Putamen (tissue), 1 donor: Measurements from ENCODE around the gene IFT80.

ENCODE experiments used
- DNase-seq: peaks from one replicate; pipeline ENCODE4 v3.0.0-alpha.2; 2016; ENCODE audit warnings: low spot score

The IFT80 gene

GRCh38 chr3:160399125-160400029, at the start of gene IFT80, which contains the start of gene SMC4:
TSS of gene IFT80 (minus strand) at chr3:160399225. CDS start at chr3:160384600, 14,625 bp downstream.
TSS of gene SMC4 (plus strand) at chr3:160399650. CDS start at chr3:160400827, 1,177 bp downstream.
- peak; percentile 93 for DNase-seq

GRCh38 chr3:160447544-160447943, 48.5 kb upstream of the IFT80 start:
- no peak for DNase-seq

GRCh38 chr3:160446522-160447056, 47.6 kb upstream of the IFT80 start:
- DNase-seq, result no peak

GRCh38 chr3:160445854-160446253, 46.8 kb upstream of the IFT80 start:
- no peak for DNase-seq

GRCh38 chr3:160444411-160444810, 45.4 kb upstream of the IFT80 start:
- DNase-seq, result no peak

- no peak for DNase-seq
Observed at GRCh38 chr3:160440687-160441086, 41.7 kb upstream of the IFT80 start.

- no peak for DNase-seq
Observed at GRCh38 chr3:160437083-160437455, 38.0 kb upstream of the IFT80 start.

- DNase-seq, result no peak
Observed at GRCh38 chr3:160435747-160436146, 36.7 kb upstream of the IFT80 start.

- no peak for DNase-seq
Observed at GRCh38 chr3:160435095-160435494, 36.1 kb upstream of the IFT80 start.

- no peak for DNase-seq
Observed at GRCh38 chr3:160434071-160434470, 35.0 kb upstream of the IFT80 start.

GRCh38 chr3:160427832-160428424, 28.9 kb upstream of the IFT80 start:
- DNase-seq, result no peak

- DNase-seq, result no peak
Observed at GRCh38 chr3:160417311-160417710, 18.3 kb upstream of the IFT80 start.

GRCh38 chr3:160413613-160414248, 14.7 kb upstream of the IFT80 start:
- peak; percentile 70 for DNase-seq

GRCh38 chr3:160412477-160412876, 13.5 kb upstream of the IFT80 start:
- DNase-seq, result no peak

- no peak for DNase-seq
Observed at GRCh38 chr3:160409812-160410610, 11.0 kb upstream of the IFT80 start.

GRCh38 chr3:160403796-160404470, 4.9 kb upstream of the IFT80 start:
- no peak for DNase-seq

GRCh38 chr3:160403028-160403545, 4.1 kb upstream of the IFT80 start:
- no peak for DNase-seq

- DNase-seq, result no peak
Observed at GRCh38 chr3:160402221-160403027, 3.4 kb upstream of the IFT80 start.

GRCh38 chr3:160401291-160402095, 2.5 kb upstream of the IFT80 start:
- DNase-seq, result no peak
